Stomach smooth muscle (tissue), 2 donors: ENCODE results near the gene P2RX6.
A peak's percentile ranks its signal among the peaks of the same experiment; 100 is the strongest.
"Not testable (repeated sequence)": the region's sequence is repeated elsewhere in the genome, so short reads cannot be mapped to it uniquely, and the experiment has no call there.

Experiments
- H3K27ac ChIP-seq: one replicate; pipeline ENCODE4 v1.7.0; 2013; ENCODE audit warnings: mild to moderate bottlenecking, low read length, inconsistent platforms
- H3K27me3 ChIP-seq, 2 donors: one replicate each; pipeline ENCODE4 v1.7.0; 2013; ENCODE audit warnings: low read length in 2 of 2; ENCODE audit not compliant: insufficient read depth in 2 of 2, control insufficient read depth in 1 of 2
- H3K36me3 ChIP-seq, 2 donors: one replicate each; pipeline ENCODE4 v1.7.0; 2013; ENCODE audit warnings: low read length in 2 of 2; ENCODE audit not compliant: control insufficient read depth in 2 of 2, insufficient read depth in 2 of 2
- H3K4me1 ChIP-seq: one replicate; pipeline ENCODE4 v1.7.0; 2013; ENCODE audit warnings: low read length; ENCODE audit not compliant: control insufficient read depth, insufficient read depth
- H3K4me3 ChIP-seq, 2 donors: one replicate each; pipeline ENCODE4 v1.7.0; 2013; ENCODE audit warnings: low read length in 2 of 2
- H3K9ac ChIP-seq, 2 donors: one replicate each; pipeline ENCODE4 v1.7.0; 2013; ENCODE audit warnings: low read length in 2 of 2, mild to moderate bottlenecking in 1 of 2
- H3K9me3 ChIP-seq, 2 donors: one replicate each; pipeline ENCODE4 v1.7.0; 2013; ENCODE audit warnings: low read length in 2 of 2; ENCODE audit not compliant: control insufficient read depth in 2 of 2
- donor health status: healthy.
- donor health status: Pancreatic carcinoma.

Gene P2RX6

DNA sequence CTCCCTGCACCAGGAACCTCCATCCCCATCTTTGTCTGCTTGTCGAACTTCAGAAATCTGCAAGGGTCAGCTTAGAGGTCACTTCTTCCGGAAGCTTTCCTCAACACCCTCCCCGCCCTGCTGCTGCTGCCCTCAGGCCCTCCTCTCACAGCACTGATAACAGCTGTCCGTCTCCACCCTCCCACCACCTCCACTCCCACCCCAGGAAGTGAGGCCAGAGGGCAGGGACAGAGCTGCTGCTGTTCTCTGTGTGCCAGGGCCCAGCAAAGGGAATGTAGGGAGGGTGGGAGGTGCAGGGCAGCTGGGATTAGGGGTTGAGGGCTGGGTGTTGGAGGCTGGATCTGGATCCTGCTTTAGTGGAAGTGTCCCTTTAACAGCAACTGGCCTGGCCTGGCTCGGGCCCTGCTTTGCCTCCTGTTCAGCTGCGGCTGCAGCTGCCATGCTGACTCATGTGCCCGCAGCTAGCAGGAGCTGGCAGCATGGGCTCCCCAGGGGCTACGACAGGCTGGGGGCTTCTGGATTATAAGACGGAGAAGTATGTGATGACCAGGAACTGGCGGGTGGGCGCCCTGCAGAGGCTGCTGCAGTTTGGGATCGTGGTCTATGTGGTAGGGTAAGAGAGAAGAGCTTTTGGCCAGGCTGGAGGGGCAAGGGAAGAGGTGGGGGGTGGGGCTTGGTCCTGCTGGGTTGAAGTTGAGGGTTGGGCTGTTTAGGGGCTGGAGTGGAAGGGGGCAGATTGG lies at the start of gene P2RX6:
P2RX6 (plus strand) TSS at position 440 of the 740 bp plus-strand sequence; CDS start at position 450, 10 bp downstream.
- Histone ChIP-seq H3K9ac (peak within 1 kb of the TSS; percentile 60 to 64), H3K4me1 (peaks cover 24% of the 10 kb centered on the region), H3K9me3 (no peaks in the 10 kb centered on the region), H3K27ac (peak within 1 kb of the TSS; percentile 49), H3K36me3 (no peaks in the 10 kb centered on the region), H3K27me3 (no peaks in the 10 kb centered on the region), H3K4me3 (peak within 1 kb of the TSS; percentile 79 to 82)

DNA sequence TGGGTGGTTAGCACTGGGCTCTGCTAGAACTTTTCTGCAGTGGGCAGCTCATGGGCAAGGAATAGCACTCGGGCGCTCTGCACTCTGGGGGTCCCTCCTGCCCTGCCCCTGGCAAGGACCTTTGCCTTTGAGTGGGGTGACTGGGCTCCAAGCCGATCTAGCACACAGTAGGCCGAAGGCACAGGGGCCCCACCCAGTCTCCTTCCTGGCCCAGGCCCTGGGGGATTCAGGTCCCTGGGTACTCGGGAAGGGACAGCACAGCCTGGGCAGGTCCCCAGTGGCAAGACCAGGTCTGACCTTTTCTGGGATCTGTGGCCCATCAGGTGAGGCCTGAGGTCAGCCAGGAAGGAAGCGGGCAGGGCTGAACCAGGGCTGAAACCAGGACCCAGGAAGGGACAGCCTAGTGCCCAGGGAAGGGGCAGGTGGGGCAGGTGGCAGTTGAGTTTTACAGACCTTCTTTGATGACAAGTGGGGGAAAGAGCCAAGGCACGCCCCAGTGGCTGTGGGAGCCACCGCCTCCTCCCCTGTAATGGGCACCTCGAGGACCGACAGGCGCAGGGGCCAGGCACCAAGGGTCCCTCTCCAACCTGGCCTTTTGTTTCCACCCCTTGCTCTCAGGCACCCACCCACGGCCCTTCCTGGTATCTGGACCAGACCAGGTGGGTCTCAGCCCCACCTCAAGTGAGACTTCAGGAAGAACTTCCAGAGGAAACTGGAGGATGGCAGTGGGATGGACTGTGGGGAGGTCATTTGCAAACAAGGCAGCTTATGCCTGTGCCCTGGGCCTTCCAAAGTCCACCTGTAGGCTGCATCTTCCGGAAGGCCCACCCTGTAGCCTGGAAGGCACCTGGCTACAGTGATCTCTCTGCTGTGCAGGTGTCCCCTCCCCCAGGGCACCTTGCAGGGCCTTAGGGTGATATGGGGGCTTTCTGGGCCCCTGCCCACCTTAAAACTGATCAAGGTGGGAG lies 48.8 kb upstream of the P2RX6 start:
- Histone ChIP-seq H3K27ac (no peak overlapping the region), H3K4me1 (peaks cover 12% of the 10 kb centered on the region), H3K9ac (no peak overlapping the region), H3K36me3 (no peaks in the 10 kb centered on the region), H3K27me3 (peaks cover 0 to 12% of the 10 kb centered on the region in 2 donors), H3K4me3 (no peak overlapping the region), H3K9me3 (no peaks in the 10 kb centered on the region)

DNA sequence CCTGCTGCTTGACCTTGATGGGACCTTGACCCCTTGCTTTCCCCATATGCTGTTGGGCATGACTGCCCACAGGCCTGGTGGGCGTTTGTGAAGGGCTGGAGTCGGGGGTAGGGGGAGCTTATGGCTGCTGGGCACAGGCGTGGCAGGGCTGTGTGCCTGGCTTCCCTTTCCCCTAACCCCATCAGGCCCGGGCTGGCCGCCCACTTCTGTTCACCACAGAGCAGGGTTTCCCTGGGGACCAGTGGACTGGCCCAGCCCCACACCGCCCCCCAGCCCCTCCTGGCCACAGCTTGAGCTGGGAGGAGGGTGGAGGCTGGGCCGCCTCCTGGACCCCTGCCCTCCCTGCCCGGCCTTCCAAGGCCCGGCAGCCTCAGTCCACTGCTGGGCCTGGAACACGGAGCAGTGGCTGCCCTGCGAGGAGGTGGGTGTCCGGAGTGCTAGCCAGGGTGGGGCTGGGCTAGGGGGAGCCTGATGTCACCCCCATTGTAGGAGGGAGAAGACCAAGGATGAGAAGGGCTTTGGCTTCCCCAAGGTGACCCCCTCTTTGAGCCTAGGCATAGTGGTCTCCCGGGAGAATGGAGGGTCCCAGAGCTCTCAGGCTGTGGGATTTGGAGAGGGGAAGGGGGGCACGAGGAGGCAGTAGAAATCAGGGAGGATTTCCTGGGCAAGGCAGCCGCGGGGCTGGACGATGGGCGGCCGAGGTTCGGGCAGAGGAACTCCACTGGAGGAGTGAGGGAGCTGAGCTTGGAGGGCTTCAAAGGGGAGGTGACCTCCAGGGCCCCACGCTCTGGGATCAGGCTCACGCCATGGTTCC lies 47.9 kb upstream of the P2RX6 start, which contains the start of gene AIFM3:
AIFM3 (plus strand) TSS at position 373 of the 814 bp plus-strand sequence. CDS start 690 bp downstream, outside the sequence.
- H3K4me3 ChIP-seq, result no peak within 1 kb of the TSS
- peaks cover 0 to 12% of the 10 kb centered on the region in 2 donors for H3K27me3 ChIP-seq
- H3K4me1 ChIP-seq, result peaks cover 12% of the 10 kb centered on the region
- no peak within 1 kb of the TSS for H3K9ac ChIP-seq
- no peak within 1 kb of the TSS for H3K27ac ChIP-seq
- no peaks in the 10 kb centered on the region for H3K36me3 ChIP-seq
- no peaks in the 10 kb centered on the region for H3K9me3 ChIP-seq

DNA sequence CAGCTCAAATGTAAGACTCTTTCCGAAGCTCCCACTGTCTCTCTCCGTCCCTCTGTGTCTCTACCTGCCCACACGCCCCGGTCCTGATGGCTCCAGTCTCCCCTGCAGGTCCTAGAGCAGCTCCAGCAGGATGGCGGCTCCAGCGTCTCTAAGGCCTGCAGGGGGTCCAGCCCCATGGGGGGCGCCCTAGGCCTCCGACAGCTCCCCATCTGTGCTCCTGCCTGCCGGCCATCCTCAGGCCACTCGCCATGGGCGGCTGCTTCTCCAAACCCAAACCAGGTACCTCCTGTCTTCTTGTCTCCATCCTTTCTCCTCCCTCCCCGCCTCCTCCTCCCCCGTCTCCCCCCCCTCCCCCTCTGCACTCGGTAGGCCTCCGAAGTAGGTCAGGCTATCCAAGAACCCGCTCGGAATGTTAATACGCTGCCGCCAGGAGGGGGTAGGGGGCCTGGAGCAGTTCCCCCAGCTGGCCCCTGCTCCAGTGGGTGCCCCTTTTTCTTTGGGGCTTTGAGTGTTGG lies 47.2 kb upstream of the P2RX6 start:
- Histone ChIP-seq H3K36me3 (no peaks in the 10 kb centered on the region), H3K9me3 (no peaks in the 10 kb centered on the region), H3K4me3 (no peak overlapping the region), H3K27ac (no peak overlapping the region), H3K4me1 (peaks cover 12% of the 10 kb centered on the region), H3K27me3 (peaks cover 0 to 10% of the 10 kb centered on the region in 2 donors), H3K9ac (no peak overlapping the region)

DNA sequence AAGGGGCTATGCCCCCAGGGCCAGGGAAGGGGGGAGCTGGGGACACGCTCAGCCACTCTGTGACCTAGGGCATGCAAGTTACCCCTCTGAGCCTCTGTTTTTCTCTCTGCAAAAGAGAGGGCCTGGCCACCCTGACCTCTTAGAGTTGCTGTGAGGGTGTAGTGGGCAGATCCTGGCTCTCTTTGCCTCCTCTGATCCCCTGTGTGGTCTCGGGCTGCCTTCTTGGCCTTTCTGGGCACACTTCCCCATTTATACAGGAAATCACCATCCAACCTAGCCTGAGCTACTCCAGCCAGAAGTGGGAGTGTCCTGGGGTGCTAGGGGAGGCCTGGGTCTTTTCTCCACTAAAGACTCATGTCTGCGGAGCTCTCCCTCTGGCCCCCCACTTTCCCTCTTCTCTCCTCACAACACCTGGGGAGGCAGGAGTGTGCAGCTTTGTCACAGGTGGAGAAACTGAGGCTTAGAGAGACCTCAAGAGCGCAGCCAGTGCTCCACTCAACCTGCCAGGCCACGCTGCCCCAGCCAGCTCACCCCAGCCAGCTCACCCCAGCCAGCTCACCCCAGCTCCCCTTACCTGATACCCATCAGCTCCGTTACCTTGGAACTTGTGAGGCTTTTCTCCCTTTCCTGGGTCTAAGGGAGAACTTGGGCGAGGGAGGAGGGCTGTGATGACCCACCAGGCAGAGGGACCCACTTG lies 46.5 kb upstream of the P2RX6 start:
- no peak overlapping the region for H3K4me3 ChIP-seq
- H3K27ac ChIP-seq, result no peak overlapping the region
- H3K9ac ChIP-seq, result no peak overlapping the region

DNA sequence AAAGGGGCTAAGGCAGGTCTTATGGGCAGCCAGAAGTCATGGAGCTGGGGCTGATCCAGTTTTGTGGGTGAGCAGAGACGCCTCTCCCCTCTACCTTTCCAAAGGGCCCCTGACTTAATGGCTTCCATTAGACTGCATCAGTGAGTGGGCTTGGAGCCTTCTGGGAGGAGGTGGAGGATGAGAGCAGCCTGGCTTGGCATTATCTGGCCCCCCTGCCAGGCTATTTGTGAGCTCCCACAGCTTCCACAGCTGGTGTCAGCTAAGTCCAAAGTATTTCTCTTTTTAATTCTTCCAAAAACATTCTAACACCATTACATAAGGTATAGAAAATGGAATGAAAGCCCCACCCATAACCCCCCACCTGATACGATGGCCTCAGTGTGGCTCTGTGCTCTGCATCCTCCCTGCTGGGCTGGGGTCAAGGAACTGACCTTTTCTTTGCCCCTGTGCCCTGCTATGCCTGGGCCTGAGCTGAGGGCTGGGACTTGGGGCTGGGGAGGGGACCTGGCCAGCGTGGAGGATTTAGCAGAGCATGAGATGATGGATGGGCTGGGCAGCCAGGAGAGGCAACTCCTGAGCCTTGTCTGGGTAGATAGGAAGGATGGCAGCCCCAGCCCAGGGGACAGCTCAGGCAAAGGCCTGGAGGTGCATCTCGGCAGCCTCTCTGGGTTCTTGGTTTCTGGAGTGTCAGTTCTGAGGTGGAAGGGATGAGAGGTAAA lies 43.9 kb upstream of the P2RX6 start:
- Histone ChIP-seq H3K4me1 (peaks cover 3% of the 10 kb centered on the region), H3K27ac (no peak overlapping the region), H3K4me3 (no peak overlapping the region), H3K36me3 (no peaks in the 10 kb centered on the region), H3K27me3 (no peaks in the 10 kb centered on the region), H3K9me3 (no peaks in the 10 kb centered on the region), H3K9ac (no peak overlapping the region)

More for the DNA sequence above, 46.5 kb upstream of the P2RX6 start:
- Histone ChIP-seq H3K4me1 (peaks cover 12% of the 10 kb centered on the region), H3K36me3 (no peaks in the 10 kb centered on the region), H3K9me3 (no peaks in the 10 kb centered on the region), H3K27me3 (peaks cover 0 to 10% of the 10 kb centered on the region in 2 donors)

DNA sequence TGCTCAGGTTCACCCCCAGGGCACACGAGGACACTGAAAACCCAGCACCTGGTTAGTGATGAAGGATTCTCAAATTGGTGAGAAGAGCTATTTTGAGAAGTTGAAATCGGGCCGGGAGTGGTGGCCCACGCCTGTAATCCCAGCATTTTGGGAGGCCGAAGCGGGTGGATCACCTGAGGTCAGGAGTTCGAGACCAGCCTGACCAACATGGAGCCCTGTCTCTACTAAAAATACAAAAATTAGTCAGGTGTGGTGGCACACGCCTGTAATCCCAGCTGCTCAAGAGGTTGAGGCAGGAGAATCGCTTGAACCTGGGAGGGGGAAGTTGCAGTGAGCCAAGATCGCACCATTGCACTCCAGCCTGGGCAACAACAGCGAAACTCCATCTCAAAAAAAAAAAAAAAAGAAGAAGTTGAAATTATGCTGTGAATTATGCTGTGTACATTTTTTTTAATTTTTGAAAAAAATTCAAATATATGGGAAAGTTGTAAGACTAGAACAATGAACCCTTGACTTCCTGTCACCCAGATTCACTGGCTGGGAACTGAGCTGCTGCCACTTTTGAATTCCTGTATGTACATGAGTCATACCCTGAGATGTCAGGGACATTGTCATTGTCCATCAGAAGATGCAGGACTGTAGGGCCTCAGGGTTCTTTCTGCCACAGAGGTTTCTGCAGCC lies 42.8 kb upstream of the P2RX6 start:
- not testable (repeated sequence) for H3K9ac ChIP-seq, H3K27me3 ChIP-seq, H3K27ac ChIP-seq, H3K9me3 ChIP-seq, H3K4me1 ChIP-seq, H3K4me3 ChIP-seq, H3K36me3 ChIP-seq

DNA sequence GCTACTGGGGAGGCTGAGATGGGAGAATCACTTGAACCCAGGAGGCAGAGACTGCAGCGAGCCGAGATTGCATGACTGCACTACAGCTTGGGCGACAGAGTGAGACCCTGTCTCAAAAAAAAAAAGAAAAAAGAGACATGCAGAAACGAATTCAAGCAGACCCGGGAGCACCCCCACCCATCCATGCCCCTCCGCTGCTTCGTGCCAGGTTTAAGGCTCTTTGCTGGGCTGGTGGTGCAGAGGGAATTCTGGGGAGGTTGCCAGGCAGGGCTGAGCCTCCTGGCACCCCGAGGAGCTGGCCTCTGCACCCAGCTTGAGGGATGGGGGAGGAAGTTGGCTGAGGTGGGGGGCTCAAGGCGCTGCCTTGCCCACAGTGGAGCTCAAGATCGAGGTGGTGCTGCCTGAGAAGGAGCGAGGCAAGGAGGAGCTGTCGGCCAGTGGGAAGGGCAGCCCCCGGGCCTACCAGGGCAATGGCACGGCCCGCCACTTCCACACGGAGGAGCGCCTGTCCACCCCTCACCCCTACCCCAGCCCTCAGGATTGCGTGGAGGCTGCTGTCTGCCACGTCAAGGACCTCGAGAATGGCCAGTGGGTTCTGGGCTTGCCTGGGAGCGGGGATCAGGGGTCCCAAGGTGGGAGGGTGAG lies 41.9 kb upstream of the P2RX6 start:
- no peaks in the 10 kb centered on the region for H3K36me3 ChIP-seq
- no peak overlapping the region for H3K9ac ChIP-seq
- peaks cover 3% of the 10 kb centered on the region for H3K4me1 ChIP-seq

More for the DNA sequence above, 41.9 kb upstream of the P2RX6 start:
- no peaks in the 10 kb centered on the region for H3K9me3 ChIP-seq
- H3K27ac ChIP-seq, result no peak overlapping the region
- no peak overlapping the region for H3K4me3 ChIP-seq
- H3K27me3 ChIP-seq, result no peaks in the 10 kb centered on the region
